ENCODE measurements around the gene GXYLT2. TPM values are rescaled to one million over a fixed set of nuclear protein-coding genes. Genes with fewer than 3 reads are reported as not detected.
A peak's percentile ranks its signal among the peaks of the same experiment; 100 is the strongest.

Gene GXYLT2
- total RNA-seq, 2 donors from 2014 or later: 0.10 TPM; not detected in 1

- peaks cover 21% of the 10 kb centered on the region for H3K4me1 Mint-ChIP-seq
Measured at GRCh38 chr3:72959336-72959735, 71.5 kb downstream of the GXYLT2 start.

GRCh38 chr3:72960812-72961518 is 73.1 kb downstream of the GXYLT2 start:
- peaks cover 5% of the 10 kb centered on the region for H3K27me3 Mint-ChIP-seq

More at GRCh38 chr3:72959336-72959735, 71.5 kb downstream of the GXYLT2 start:
- Mint-ChIP-seq H3K36me3 (ENCODE audit: low read depth) (peaks cover 4% of the 10 kb centered on the region), H3K27ac (no peak overlapping the region), H3K27me3 (peaks cover 10% of the 10 kb centered on the region), H3K4me3 (no peak overlapping the region)
- ATAC-seq (no peak), DNase-seq (no peak)
- no peaks in the 10 kb centered on the region for H3K9me3 ChIP-seq (ENCODE audit: control insufficient read depth, low read length, poor library complexity, severe bottlenecking)

DNA sequence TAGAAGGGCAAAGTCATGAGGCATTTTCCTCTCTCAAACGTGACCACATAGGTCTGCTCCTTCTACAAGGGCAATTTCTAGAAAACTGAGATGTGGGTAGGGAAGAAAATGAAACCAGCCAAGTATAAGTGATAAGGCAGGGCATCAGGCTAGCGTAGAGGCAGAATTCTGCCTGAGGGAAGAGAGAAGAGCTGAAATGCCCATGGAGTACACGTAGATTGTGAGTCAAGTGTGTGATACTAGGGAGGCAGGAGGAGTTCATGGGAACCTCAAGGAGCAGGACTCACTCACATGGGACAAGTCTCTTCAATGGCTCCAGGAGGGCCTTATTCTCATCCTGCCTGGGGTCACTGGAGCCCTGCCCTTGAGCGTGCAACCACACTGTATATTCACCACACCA is 73.9 kb downstream of the GXYLT2 start:
- H3K9me3 ChIP-seq (ENCODE audit: control insufficient read depth, low read length, poor library complexity, severe bottlenecking): no peaks in the 10 kb centered on the region
- ATAC-seq: no peak
- Mint-ChIP-seq H3K27me3 (peaks cover under 1% of the 10 kb centered on the region), H3K27ac (peak overlapping the region; percentile 91), H3K36me3 (ENCODE audit: low read depth) (peaks cover 4% of the 10 kb centered on the region), H3K4me3 (no peak overlapping the region), H3K4me1 (peaks cover 31% of the 10 kb centered on the region)
- no peak for DNase-seq

More at GRCh38 chr3:72960812-72961518, 73.1 kb downstream of the GXYLT2 start:
- no peaks in the 10 kb centered on the region for H3K9me3 ChIP-seq (ENCODE audit: control insufficient read depth, low read length, poor library complexity, severe bottlenecking)
- H3K4me1 Mint-ChIP-seq: peaks cover 34% of the 10 kb centered on the region
- DNase-seq (no peak), ATAC-seq (peak; percentile 55)
- peak overlapping the region; percentile 91 for H3K27ac Mint-ChIP-seq
- H3K36me3 Mint-ChIP-seq (ENCODE audit: low read depth): peaks cover 4% of the 10 kb centered on the region
- H3K4me3 Mint-ChIP-seq: no peak overlapping the region

GRCh38 chr3:72962317-72962716 is 74.5 kb downstream of the GXYLT2 start:
- H3K9me3 ChIP-seq (ENCODE audit: control insufficient read depth, low read length, poor library complexity, severe bottlenecking): no peaks in the 10 kb centered on the region
- no peak overlapping the region for H3K4me3 Mint-ChIP-seq
- H3K4me1 Mint-ChIP-seq: peaks cover 31% of the 10 kb centered on the region
- DNase-seq (no peak), ATAC-seq (no peak)
- H3K36me3 Mint-ChIP-seq (ENCODE audit: low read depth): peaks cover 4% of the 10 kb centered on the region
- H3K27ac Mint-ChIP-seq: peak overlapping the region; percentile 91
- H3K27me3 Mint-ChIP-seq: no peaks in the 10 kb centered on the region

- Mint-ChIP-seq H3K36me3 (ENCODE audit: low read depth) (peaks cover 4% of the 10 kb centered on the region), H3K4me3 (no peak overlapping the region), H3K4me1 (peaks cover 31% of the 10 kb centered on the region), H3K27me3 (no peaks in the 10 kb centered on the region), H3K27ac (peak overlapping the region; percentile 80)
- no peaks in the 10 kb centered on the region for H3K9me3 ChIP-seq (ENCODE audit: control insufficient read depth, low read length, poor library complexity, severe bottlenecking)
- DNase-seq: no peak
- no peak for ATAC-seq
Measured at GRCh38 chr3:72964633-72965032, 76.8 kb downstream of the GXYLT2 start.

GRCh38 chr3:72968266-72968664 is 80.4 kb downstream of the GXYLT2 start:
- no peaks in the 10 kb centered on the region for H3K27me3 Mint-ChIP-seq
- H3K9me3 ChIP-seq (ENCODE audit: control insufficient read depth, low read length, poor library complexity, severe bottlenecking): no peaks in the 10 kb centered on the region
- ATAC-seq (no peak), DNase-seq (no peak)
- H3K4me1 Mint-ChIP-seq: peaks cover 13% of the 10 kb centered on the region
- no peak overlapping the region for H3K4me3 Mint-ChIP-seq
- no peaks in the 10 kb centered on the region for H3K36me3 Mint-ChIP-seq (ENCODE audit: low read depth)
- H3K27ac Mint-ChIP-seq: no peak overlapping the region

DNA sequence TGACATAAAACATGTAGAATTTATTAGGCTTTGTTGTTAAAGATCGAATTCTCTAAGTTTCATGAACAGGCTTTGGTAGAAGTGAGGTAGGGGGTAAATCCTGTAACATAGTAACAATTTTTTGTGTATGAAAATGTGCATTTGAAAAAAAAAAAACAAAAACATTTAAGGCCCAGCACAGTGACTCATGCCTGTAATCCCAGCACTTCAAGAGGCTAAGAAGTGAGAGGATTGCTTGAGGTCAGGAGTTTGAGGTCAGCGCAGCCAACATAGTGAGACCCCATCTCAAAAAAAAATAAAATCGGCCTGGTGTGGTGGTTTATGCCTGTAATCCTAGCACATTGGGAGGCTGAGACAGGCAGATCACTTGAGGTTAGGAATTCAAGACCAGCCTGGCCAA is 81.9 kb downstream of the GXYLT2 start:
- no peak overlapping the region for H3K4me3 Mint-ChIP-seq
- DNase-seq (no peak), ATAC-seq (no peak)
- H3K4me1 Mint-ChIP-seq: peaks cover 11% of the 10 kb centered on the region
- no peaks in the 10 kb centered on the region for H3K36me3 Mint-ChIP-seq (ENCODE audit: low read depth)
- no peaks in the 10 kb centered on the region for H3K9me3 ChIP-seq (ENCODE audit: control insufficient read depth, low read length, poor library complexity, severe bottlenecking)
- H3K27ac Mint-ChIP-seq: no peak overlapping the region
- H3K27me3 Mint-ChIP-seq: no peaks in the 10 kb centered on the region

GRCh38 chr3:72970942-72971341 is 83.1 kb downstream of the GXYLT2 start:
- H3K27ac Mint-ChIP-seq: no peak overlapping the region
- no peak for DNase-seq
- H3K27me3 Mint-ChIP-seq: no peaks in the 10 kb centered on the region
- H3K4me1 Mint-ChIP-seq: peaks cover under 1% of the 10 kb centered on the region
- no peaks in the 10 kb centered on the region for H3K36me3 Mint-ChIP-seq (ENCODE audit: low read depth)
- no peak for ATAC-seq
- H3K4me3 Mint-ChIP-seq: no peak overlapping the region
- no peaks in the 10 kb centered on the region for H3K9me3 ChIP-seq (ENCODE audit: control insufficient read depth, low read length, poor library complexity, severe bottlenecking)

DNA sequence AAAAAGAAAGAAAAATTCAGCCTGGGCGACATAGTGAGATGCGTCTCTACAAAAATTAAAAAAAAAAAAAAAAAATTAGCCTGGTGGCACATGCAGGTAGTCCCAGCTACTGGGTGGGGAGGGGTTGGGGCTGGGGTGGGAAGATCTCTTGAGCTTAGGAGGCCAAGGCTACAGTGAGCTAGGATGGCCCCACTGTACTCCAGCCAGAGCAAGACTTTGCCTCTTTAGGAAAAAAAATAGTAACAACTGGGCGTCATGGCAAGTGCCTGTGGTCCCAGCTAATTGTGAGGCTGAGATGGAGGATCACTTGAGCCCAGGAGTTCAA is 84.8 kb downstream of the GXYLT2 start:
- no peaks in the 10 kb centered on the region for H3K9me3 ChIP-seq (ENCODE audit: control insufficient read depth, low read length, poor library complexity, severe bottlenecking)
- DNase-seq (no peak), ATAC-seq (no peak)
- Mint-ChIP-seq H3K27ac (no peak overlapping the region), H3K36me3 (ENCODE audit: low read depth) (no peaks in the 10 kb centered on the region), H3K4me3 (no peak overlapping the region), H3K27me3 (no peaks in the 10 kb centered on the region), H3K4me1 (no peaks in the 10 kb centered on the region)

DNA sequence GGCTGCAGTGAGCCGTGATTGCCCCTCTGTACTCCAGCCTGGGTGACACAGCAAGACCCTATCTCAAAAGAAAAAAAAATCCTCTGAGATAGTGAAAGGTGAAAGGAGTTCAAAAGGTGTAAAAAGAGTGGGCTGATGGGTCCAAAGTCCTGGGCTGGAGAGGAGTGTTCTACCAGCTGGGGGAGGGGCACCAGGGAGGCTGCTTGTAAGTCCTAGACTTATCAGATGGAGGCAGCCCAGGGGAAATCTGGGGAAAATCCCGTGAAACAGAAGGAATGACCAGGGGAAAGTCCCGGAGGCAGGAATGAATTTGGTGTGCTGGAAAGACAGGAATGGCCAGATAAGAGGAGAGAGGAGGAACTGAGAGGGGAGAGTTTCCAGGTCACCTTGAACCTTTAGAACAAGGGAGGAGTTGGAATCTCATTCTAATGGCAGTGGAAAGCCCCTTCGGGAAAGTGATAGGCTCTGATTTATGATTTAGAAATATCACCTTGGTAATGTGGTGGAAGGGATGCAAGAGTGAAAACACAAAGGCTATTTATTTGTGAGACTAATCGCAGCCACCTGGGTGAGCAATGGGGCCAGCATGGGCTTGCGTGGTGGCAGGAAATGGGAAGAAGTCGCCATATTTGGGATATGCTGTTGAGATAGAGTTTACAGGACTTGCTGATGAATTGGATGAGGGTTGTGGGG is 85.3 kb downstream of the GXYLT2 start:
- Mint-ChIP-seq H3K27ac (no peak overlapping the region), H3K27me3 (no peaks in the 10 kb centered on the region), H3K4me1 (no peaks in the 10 kb centered on the region), H3K36me3 (ENCODE audit: low read depth) (no peaks in the 10 kb centered on the region), H3K4me3 (no peak overlapping the region)
- no peaks in the 10 kb centered on the region for H3K9me3 ChIP-seq (ENCODE audit: control insufficient read depth, low read length, poor library complexity, severe bottlenecking)
- no peak for ATAC-seq
- DNase-seq: no peak

GRCh38 chr3:72973786-72974185 is 85.9 kb downstream of the GXYLT2 start:
- H3K4me3 Mint-ChIP-seq: no peak overlapping the region
- H3K36me3 Mint-ChIP-seq (ENCODE audit: low read depth): no peaks in the 10 kb centered on the region
- no peak overlapping the region for H3K27ac Mint-ChIP-seq
- H3K27me3 Mint-ChIP-seq: no peaks in the 10 kb centered on the region
- no peak for ATAC-seq
- H3K4me1 Mint-ChIP-seq: no peaks in the 10 kb centered on the region
- no peak for DNase-seq
- no peaks in the 10 kb centered on the region for H3K9me3 ChIP-seq (ENCODE audit: control insufficient read depth, low read length, poor library complexity, severe bottlenecking)

- Mint-ChIP-seq H3K27me3 (no peaks in the 10 kb centered on the region), H3K36me3 (ENCODE audit: low read depth) (peaks cover 5% of the 10 kb centered on the region), H3K4me3 (no peak overlapping the region), H3K27ac (no peak overlapping the region), H3K4me1 (no peaks in the 10 kb centered on the region)
- no peaks in the 10 kb centered on the region for H3K9me3 ChIP-seq (ENCODE audit: control insufficient read depth, low read length, poor library complexity, severe bottlenecking)
- DNase-seq: no peak
- ATAC-seq: no peak
Measured at GRCh38 chr3:72974956-72975355, 87.1 kb downstream of the GXYLT2 start.

DNA sequence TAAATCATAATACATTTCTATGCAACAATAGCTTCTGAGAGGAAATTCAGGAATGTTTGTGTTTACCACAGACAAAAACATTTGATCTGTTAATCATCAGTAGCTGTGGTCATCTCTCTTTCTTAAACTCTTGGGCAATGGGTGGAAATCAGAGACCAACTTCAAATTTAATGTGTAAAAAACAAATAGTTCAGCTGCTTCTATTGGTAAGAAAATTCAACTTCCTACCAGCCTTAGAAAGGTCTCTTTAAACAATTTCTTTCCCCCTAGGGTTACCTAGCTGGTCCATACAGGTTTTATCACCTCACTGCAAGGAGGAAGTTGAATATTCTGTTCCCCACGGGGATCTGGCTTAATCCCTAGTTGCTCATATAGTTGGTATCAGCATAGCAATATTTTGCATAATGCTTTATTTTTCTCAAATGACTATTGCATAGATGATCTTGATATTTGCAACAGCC is 88.5 kb downstream of the GXYLT2 start:
- H3K27ac Mint-ChIP-seq: no peak overlapping the region

More for the DNA sequence above, 88.5 kb downstream of the GXYLT2 start:
- ATAC-seq (no peak), DNase-seq (no peak)
- Mint-ChIP-seq H3K36me3 (ENCODE audit: low read depth) (peaks cover 6% of the 10 kb centered on the region), H3K27me3 (no peaks in the 10 kb centered on the region), H3K4me1 (no peaks in the 10 kb centered on the region), H3K4me3 (no peak overlapping the region)
- no peaks in the 10 kb centered on the region for H3K9me3 ChIP-seq (ENCODE audit: control insufficient read depth, low read length, poor library complexity, severe bottlenecking)
